Ureter (tissue), 1 donor: Measurements from ENCODE around the gene NBEA. TPM values are rescaled to one million over a fixed set of nuclear protein-coding genes. Genes with fewer than 3 reads are reported as not detected.

Experiments used
- DNase-seq: peaks from one replicate; pipeline ENCODE4 v3.0.0-alpha.2; 2020; ENCODE audit warnings: low spot score
- total RNA-seq: library from RNA; stranded (reverse); gene quantifications from one replicate; pipeline ENCODE4 v1.2.4, GENCODE V29; 2023
- donor health status: DM: yes; HTN: yes; CAD: no.

Gene NBEA
- total RNA-seq, 1 donor from 2014 or later: 16.7 TPM

DNA sequence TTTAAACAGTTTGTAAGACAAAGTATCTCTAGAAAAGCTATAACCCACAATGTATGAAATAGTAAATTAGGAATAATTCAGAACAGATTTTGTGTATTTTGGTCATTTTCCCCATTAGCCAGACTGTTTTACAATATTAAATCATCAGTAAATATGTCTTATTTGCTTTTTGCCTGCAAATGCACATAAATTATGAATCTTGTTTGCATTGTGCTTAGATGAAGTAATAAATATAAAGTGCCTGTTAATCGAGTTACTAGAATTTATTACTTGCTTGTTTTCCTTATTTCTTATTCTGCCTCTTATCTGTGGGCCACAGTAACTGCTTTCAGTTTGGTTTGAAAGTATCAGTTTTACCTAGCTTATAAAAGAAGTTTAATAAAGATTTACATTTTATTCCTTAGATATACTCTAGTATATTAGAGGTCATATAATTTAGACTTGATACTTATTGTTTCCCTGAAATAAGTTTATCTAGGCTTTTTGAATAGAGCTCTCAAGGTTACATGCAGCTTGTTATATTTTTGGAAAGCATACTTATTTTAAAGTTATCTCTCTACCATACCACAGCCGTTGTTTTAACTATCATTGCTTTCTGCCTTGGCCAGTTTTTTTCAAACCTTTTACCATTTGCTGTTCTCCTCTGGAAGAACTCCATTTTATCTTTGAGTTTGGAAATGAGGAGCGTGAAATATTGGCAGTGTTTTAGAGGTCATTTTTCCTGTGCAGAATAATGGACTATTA, 238.0 kb downstream of the NBEA start:
- no peak for DNase-seq

DNA sequence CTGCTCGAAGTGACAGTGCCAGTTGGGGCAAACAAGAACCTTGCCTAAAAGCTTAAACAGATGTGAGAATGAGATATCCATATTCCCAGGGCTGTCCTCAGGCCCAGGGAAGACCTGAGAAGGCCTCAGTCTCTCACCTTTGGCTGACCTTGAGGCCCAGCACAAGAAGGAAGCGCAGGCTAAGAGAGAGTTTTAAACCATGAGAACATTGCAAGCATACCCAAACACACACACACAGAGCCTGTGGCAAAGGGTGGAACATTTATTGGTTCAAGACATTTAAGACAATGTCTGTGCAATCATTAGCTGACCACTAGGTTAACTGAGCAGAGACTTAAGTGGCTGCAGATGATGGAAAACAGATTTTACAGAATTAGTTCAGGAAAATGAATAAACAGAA, 248.2 kb downstream of the NBEA start:
- DNase-seq: no peak

DNA sequence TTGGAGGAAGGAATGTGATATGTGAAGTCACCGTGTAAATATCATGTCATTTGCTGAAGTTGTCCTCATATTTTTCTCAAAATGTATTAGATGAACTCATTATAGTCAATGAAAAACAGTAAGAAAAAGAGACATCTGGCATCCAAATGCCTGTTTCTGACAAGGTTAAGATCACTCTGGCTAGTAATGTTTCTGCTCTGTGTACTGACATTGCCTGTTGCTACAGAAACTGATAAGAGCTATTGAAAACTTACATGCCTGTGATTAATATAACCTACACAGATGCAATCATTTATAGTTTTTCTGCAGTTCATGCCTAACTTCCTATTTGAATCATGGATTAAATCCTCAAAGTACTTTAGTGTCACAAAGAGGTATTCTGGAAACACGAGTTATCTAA, 249.8 kb downstream of the NBEA start:
- no peak for DNase-seq

DNA sequence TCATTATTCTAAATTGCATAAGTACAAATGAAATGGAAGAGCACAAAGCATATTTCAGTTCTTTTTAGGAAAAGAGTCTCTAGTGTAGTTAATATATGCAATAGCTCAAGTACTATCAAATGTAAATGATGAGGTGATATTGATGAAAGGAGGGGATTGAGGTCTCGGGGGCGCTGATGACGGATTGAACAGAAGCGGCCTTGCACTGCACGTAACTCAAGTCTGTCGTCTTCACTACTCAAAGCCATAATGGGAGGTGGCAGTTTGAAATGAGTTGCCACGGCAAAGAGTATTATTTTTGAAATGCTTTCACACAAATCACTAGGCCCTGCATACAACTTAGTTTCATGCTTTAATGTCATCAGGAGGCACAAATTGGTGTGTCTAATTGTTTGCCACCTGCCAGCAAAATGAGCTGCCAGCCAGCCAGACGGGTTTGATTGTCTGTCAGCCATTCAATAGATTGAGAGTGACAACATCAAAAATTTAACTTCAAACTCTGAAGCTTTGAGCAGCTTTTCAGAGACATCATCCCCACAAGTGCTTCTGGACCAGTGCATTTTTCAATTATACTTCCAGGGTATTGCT, 256.6 kb downstream of the NBEA start:
- no peak for DNase-seq

DNA sequence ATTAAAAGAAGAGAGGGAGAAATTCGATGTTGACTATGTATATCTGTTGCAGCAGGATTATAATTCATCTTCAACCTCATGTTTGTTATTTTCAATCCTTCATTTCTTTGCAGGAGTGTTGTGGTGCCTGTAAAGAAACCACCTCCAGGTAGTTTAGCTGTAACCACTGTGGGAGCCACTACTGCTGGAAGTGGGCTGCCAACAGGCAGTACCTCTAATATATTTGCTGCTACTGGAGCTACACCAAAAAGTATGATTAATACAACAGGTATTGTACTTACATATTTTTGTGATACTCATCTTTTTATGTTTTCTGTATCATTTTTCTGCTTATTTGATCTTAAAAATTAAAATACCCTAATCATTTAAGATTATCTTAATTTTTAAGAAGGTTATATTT, 266.5 kb downstream of the NBEA start:
- DNase-seq: no peak

DNA sequence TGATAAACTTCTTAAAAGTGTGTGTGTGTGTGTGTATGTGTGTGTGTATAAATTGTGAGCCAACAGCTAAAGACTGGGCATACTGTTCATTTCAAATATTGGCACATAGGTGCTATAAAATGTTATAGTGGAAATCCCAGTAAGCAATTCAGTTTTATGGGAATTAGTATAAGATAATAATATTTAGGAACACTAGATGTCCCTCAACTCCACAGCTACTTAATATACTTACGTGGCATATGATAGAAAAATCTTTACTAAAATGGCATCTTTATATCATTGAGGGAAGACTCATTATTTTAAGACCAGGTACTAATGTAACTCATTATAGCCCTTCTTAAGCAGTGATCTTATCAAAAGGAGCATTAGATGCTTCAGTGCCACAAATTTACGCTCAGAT, 268.2 kb downstream of the NBEA start:
- DNase-seq: no peak

DNA sequence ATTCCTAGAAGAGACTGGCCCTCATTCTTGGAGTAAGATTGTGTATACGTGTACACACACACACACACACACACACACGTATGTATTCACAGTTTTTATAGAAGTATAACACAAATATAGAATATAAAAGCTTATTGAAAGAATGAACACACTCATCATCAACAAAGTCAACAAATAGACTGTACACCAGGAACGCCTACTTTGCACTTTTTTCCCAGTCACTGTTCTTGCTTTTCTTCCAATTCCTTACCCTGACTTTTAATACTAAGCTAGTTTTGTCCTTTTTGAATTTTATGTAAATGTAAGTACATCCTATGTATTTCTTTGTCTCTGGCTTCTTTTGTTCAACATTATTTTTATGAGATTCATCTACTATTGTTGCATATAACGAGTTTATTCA, 269.9 kb downstream of the NBEA start:
- no peak for DNase-seq

DNA sequence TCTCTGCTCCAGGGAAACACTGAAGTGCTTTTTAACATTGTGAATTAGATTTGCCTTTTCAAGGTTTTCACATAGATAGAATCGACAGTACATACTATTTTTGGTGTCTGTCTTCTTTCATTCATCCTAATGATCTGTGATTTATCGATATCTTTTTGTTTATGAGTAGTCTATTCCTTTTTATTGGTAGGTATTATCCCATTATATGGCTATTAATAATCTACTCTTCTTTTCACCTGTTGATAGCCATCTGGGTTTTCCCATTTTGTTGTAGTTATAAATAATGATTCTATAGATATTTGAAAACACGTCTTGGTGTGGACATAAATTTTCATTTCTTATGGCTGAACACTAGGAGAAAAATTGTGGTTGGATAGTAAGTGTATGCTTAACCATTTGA, 271.8 kb downstream of the NBEA start:
- DNase-seq: no peak

DNA sequence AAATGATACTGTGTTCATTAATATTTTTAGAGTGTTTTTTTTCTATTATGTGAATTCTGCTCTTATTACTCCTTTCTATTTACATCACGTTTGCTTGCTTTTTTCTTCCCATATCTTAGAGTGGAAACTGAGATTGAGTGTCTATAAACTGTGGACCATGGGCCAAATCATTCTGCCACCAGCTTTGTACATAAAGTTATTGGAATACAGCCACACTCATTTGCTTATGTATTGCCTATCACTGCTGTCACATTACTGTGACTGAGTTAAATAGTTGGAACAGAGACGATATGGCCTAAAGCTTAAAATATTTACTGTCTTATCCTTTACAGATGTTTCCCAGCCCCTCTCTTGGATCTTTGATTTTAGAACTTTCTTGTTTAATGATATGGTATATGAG, 274.1 kb downstream of the NBEA start:
- no peak for DNase-seq

DNA sequence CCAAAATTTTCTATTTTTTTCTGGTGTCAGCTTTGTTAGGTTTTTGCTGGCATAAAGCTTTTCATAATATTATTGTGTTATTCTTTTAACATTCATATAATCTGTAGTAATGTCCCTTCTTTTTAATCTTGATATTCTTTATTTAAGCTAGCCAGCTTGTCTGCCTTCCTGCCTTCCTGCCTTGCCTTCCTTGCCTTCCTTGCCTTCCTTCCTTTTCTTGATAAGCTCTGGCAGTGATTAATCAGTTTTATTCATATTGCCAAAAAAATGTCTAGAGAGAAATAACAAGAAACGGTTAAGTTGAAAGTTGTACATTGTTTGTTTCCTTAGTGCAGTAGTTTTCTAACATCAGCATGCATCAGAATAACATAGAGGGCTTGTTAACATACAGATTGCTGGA, 277.0 kb downstream of the NBEA start:
- DNase-seq: no peak

DNA sequence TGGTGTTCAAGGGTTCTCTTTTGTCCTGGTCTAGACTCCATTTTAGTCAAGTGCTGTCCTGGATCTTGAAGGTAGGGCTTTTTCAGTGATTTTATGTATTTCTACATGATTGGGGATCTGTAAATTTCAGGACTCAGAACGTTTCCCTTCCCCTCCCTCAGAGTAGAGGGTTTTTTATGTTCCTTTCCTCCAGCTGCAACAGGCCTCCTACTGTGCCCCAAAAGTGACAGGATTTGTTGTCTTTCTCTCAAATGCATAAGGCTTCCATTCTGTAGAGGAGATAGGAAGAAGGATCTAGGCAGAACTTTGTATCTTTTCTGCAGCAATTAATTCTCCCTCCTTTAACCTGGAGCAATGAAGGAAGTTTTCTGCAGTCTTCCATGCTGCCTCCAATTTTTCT, 283.1 kb downstream of the NBEA start:
- no peak for DNase-seq

DNA sequence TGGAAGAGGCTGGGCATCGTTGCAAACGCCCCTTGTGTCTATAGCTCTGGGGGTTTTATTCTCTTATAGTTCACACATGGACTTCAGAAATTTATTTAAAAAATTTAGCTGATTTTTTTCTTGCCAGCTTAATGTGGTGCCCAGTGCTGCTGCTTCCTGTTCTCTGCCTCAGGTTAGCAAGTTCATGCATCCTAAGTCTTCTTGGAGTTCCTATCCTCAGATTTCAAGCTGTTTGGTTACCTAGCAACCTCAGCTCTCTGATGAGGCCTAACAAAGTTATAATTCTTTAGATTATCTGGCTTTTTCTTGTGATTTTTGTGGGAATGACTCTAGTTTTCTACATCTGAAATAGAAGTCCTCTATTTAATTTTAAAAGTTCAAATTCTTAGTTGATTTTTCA, 283.5 kb downstream of the NBEA start:
- DNase-seq: no peak

DNA sequence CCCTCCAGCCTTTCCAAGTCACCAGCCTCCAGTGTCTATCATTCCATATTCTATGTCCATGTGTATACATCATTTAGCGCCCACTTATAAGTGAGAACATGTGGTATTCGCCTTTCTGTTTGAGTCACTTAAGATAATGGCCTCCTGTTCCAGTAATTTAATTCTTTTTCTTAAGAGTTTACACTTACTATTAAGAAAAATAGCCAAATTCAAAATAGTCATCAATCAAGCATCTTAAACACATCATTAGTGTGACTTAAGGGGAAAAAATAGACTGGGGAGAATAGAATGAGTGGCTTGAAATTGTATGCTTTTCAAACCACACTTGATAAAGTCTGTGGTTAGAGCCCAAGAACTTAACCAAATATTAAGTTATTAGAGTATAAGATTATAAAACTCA, 286.5 kb downstream of the NBEA start:
- no peak for DNase-seq

DNA sequence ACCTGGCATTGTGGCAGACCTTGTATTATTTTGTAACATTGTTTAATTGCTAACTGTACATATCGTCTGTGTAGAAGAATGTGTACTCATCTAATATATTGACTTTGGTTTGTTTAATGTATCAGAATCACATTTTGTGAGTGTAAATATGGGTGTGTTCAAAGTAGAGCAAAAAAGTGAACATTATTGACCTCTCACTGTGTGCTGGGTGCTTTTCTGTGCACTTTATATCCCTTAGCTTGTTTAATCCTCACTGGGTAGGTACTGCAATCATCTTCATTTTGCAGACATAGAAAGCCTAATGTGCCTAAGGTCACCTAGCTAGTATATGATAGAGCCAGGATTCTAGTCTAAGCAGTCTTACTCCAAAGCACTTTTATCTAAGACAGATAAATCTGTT, 289.4 kb downstream of the NBEA start:
- no peak for DNase-seq

DNA sequence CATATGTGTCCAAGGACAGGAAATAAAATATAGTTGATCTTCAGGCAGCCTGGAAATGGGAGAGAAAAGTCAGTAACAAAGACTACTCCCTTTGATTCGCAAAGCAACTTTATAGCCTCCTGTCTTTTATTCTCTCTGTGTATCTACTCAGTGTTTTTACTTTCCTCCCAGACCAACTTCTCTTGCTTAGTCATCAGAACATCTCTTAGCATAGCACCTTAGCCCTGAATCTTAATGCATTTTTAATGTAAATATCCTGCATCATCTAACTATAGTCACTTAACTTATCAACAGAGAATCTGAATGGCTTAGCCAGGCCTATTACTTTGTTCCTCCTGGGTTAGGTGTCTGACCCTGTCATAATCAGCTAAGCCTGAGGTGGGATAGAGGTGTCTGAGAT, 296.2 kb downstream of the NBEA start:
- DNase-seq: no peak

DNA sequence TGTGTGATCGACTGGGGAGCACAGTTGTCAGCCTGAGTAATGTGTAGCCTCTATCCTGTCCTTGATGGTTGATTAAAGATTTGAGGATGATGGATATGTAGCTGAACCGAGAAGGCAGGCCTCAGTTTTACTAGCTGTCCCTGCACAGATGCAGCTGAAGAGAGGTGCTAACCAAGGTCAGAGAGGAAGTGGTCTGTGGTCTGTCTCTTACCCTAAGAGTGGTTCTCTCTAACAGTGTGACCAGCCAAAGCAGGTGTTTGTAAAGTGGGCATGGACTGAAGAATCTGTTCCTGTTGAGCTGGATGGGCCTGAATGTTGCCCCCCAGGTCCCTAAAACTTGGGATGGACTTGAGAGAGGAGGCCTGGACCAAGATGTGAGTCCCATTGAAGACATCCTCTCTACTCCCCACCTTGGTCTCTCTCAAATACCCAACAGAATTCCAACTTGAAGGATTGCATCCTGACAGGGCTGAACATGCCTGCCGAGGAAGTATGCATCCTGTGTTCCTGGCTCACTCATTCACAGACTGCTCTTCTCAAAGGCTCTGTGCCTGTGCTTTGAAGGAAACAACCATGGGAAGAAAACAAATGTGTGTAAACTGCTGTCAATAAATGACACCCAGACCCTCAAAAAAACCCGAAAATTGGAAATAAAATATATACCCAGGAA, 310.6 kb downstream of the NBEA start:
- no peak for DNase-seq

DNA sequence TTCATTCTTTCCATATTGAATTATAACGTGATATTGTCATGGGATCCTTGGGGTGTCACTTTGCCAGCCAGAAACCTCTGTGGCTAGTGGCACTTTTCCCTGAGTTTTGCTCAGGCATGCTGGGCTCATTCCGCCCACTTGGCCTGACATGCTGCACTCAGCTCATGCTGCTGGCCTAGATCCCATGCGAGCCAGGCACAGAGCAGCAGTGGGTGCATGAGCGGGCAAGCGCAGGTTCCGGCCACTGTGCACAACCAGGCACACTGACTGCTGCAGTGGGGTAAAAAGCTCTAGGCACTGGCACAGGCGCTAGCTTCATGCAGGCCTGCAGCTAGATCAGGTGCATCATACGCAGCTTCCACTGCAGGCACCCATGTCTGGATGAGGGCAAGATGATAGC, 313.2 kb downstream of the NBEA start:
- DNase-seq: no peak

DNA sequence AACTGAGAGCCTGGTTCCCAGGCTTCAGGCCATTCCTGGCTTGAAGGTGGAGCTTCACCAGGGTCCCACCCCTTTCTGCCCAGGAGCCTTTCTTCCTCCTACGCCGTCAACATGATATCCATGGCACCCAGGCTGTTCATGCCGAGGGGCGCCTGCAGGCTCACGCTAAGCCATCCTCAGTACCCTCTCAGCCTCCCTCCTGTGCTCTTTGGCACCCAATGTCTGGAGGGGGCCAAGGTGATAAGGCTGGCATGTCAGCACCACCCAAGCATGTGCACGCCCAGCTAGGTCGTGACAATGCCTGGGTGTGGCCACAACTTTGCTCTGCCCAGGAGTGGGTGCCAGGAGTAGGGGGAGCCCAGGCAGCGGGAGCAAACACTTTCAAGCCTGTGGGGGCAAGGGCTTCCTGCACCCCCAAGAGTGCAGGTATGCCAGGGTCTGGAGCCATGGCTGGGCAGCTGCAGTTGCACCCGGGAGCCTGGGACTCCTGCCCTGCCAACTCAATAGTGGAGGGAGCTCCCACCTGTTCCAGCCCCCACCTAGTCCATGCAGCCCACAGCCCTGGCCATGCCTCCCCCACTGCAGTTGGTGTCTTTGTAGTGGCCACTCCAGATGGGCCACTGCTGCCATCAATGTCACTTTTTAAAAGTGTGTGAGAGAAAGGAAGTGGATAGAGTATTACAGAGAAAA, 314.5 kb downstream of the NBEA start:
- DNase-seq: no peak

DNA sequence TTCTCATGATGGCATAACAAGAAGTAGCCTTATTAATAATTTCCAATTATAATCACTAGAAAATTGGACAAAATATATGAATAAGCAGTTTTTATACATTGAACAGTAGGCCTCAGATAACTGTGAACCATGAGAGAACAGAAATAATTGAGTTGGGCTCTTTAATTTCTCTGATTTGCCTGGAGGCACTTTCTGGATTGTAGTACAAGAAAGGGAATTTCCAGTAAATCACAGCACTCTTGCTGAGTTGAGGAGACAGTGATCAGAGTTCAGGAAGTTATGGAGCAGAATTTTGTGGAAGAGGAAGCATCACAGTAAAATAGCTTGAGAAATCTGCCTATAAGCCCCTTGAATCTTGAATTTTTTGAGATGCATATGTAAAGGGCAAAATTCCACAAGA, 318.2 kb downstream of the NBEA start:
- DNase-seq: no peak

DNA sequence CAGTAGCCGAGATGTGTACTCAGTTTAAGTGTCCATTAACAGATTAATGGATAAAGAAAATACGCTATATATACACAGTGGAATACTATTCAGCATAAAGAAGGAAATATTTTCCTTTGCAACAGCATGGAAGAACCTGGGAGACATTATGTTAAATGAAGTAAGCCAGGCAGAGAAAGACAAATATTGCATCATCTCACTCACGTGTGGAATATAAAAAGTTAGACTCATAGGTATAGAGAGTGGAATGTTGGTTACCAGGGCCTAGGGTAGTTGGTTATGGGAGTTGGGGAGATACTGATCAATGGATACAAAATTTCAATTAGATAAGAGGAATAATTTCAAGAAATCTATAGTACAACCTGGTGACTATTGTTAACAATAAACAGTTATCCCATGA, 324.3 kb downstream of the NBEA start:
- DNase-seq: no peak

DNA sequence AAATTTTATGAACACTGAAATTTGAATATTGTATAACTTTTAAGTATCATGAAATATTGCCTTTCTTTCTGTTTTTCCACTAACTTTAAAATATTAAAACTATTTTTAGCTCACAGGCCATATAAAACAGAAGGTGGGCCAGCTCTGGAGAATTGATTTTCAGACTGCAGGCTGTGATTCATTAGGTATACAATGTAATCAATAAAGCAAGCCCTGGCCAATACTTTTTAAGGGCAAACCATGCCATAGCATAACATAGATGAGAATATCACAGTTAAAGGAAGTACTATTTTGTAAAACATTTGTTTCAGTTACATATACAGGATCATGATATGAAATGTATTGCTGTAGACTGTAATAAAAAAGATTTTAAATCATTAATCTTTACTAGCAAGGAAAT, 336.8 kb downstream of the NBEA start:
- DNase-seq: no peak

DNA sequence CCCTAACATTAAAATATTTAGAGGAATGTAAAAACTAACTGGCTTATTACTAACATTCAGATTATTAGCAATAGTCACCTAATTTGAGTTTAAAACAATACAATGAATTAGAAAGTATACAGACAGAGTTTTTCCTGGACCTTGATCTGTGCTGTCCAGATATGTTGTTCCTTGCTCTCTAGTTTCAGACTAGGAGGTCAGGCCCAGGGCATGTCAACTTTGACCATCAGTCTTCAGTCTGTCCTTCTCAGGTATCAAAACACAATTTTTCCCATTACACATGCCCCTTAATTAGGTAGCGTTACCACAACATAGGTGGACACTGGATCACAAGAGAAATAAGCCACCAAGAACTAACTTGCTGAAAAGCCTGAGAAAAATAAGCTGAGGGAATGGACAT, 337.4 kb downstream of the NBEA start:
- no peak for DNase-seq

DNA sequence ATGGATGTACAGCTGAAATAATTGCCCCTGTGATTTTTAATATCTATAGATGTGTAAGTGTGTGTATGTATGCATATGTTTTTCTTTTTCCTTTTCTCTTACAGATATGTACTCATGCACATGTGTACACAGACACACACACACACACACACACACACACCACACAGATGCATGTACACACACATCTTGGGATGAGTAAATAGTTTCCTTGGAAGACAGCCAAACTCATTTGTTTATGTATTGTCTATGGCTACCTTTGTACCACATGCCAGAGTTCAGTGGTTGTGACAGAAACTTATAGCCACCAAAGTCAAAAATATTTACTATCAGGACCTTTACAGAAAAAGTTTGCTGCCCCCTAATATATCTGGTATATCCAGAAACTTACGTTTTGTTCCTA, 341.8 kb downstream of the NBEA start:
- no peak for DNase-seq
